Activated T-helper 1 cell treated with anti-CD3 and anti-CD28 coated beads, Interleukin-12 subunit alpha, Interleukin-12 subunit beta, Interleukin-2, Interleukin-4 antibody, amounts not matched to agents 30 ng/mL and 10 ng/mL and 1 ng/mL, durations not matched to agents 14 hours and 24 hours and 36 hours (primary cell): ENCODE data around the gene VCP. TPM values are rescaled to one million over a fixed set of nuclear protein-coding genes. Genes with fewer than 3 reads are reported as not detected.

Source experiments
- DNase-seq: peaks from one replicate; pipeline ENCODE4 v3.0.0; 2021; ENCODE audit warnings: low spot score
- H3K27ac Mint-ChIP-seq: one replicate; pipeline ENCODE4 v1.8.0; 2021; ENCODE audit warnings: mild to moderate bottlenecking, mixed read lengths
- H3K27me3 Mint-ChIP-seq: one replicate; pipeline ENCODE4 v1.8.0; 2022; ENCODE audit warnings: mild to moderate bottlenecking, moderate library complexity, mixed read lengths; ENCODE audit not compliant: insufficient read depth
- H3K36me3 Mint-ChIP-seq: one replicate; pipeline ENCODE4 v1.8.0; 2021; ENCODE audit warnings: low read depth, mixed read lengths
- H3K4me1 Mint-ChIP-seq: one replicate; pipeline ENCODE4 v1.8.0; 2021; ENCODE audit warnings: low read depth, mixed read lengths
- H3K4me3 Mint-ChIP-seq: one replicate; pipeline ENCODE4 v1.8.0; 2021; ENCODE audit warnings: mild to moderate bottlenecking, moderate library complexity, mixed read lengths
- H3K9me3 Mint-ChIP-seq: one replicate; pipeline ENCODE4 v1.8.0; 2021; ENCODE audit warnings: mixed read lengths
- intact Hi-C: fragments of 100-400 bp; cut with micrococcal nuclease; formaldehyde crosslinking; loops from one replicate; pipeline ENCODE4 v1.15.1; 2024
- total RNA-seq: library from RNA; stranded (reverse); gene quantifications from 2 replicates; pipeline ENCODE4 v1.2.3, GENCODE V29; 2022

VCP gene
- total RNA-seq, 1 donor from 2014 or later = 334 TPM

GRCh38 chr9:35051069-35051967, 21.1 kb downstream of the VCP start:
- peaks cover 5% of the 10 kb centered on the region for H3K4me1 Mint-ChIP-seq
- DNase-seq = peak; percentile 29
- peak overlapping the region; percentile 27 for H3K27ac Mint-ChIP-seq
- no peaks in the 10 kb centered on the region for H3K9me3 Mint-ChIP-seq
- H3K4me3 Mint-ChIP-seq = no peak overlapping the region
- peaks cover 39% of the 10 kb centered on the region for H3K36me3 Mint-ChIP-seq
- no peaks in the 10 kb centered on the region for H3K27me3 Mint-ChIP-seq
- intact Hi-C loops = loop anchor here (1.0 to 5.0 kb wide), 4 partner anchors 45 to 291 kb away; partner anchors contain the start of genes DNAJB5 and PIGO

- Mint-ChIP-seq H3K27me3 (no peaks in the 10 kb centered on the region), H3K4me3 (no peak overlapping the region), H3K4me1 (peaks cover 5% of the 10 kb centered on the region), H3K9me3 (no peaks in the 10 kb centered on the region), H3K36me3 (peaks cover 26% of the 10 kb centered on the region), H3K27ac (no peak overlapping the region)
- DNase-seq = no peak
- intact Hi-C loops = no loop called here
Measured at GRCh38 chr9:35048511-35048910, 23.9 kb downstream of the VCP start.

- intact Hi-C loops = no loop called here
- Mint-ChIP-seq H3K4me3 (no peak overlapping the region), H3K27me3 (no peaks in the 10 kb centered on the region), H3K27ac (no peak overlapping the region), H3K9me3 (no peaks in the 10 kb centered on the region), H3K36me3 (peaks cover 30% of the 10 kb centered on the region), H3K4me1 (no peaks in the 10 kb centered on the region)
- DNase-seq = no peak
Measured at GRCh38 chr9:35044071-35044470, 28.4 kb downstream of the VCP start.

- intact Hi-C loops = no loop called here
- DNase-seq = no peak
- Mint-ChIP-seq H3K27ac (no peak overlapping the region), H3K4me3 (no peak overlapping the region), H3K27me3 (no peaks in the 10 kb centered on the region), H3K36me3 (peaks cover 23% of the 10 kb centered on the region), H3K4me1 (no peaks in the 10 kb centered on the region), H3K9me3 (no peaks in the 10 kb centered on the region)
Measured at GRCh38 chr9:35042891-35043545, 29.4 kb downstream of the VCP start.

GRCh38 chr9:35042081-35042604, 30.3 kb downstream of the VCP start:
- H3K36me3 Mint-ChIP-seq = peaks cover 23% of the 10 kb centered on the region
- H3K9me3 Mint-ChIP-seq = no peaks in the 10 kb centered on the region
- H3K27ac Mint-ChIP-seq = no peak overlapping the region
- no peak overlapping the region for H3K4me3 Mint-ChIP-seq
- H3K27me3 Mint-ChIP-seq = no peaks in the 10 kb centered on the region
- intact Hi-C loops = no loop called here
- no peaks in the 10 kb centered on the region for H3K4me1 Mint-ChIP-seq
- DNase-seq = no peak

GRCh38 chr9:35035851-35036701, 36.3 kb downstream of the VCP start:
- Mint-ChIP-seq H3K4me3 (peak overlapping the region; percentile 57), H3K27me3 (no peaks in the 10 kb centered on the region), H3K36me3 (peaks cover 15% of the 10 kb centered on the region), H3K4me1 (peaks cover 6% of the 10 kb centered on the region), H3K9me3 (no peaks in the 10 kb centered on the region), H3K27ac (peak overlapping the region; percentile 56)
- peak; percentile 57 for DNase-seq
- intact Hi-C loops = loop anchor here (2.0 kb wide), 2 partner anchors 35 to 47 kb away; partner anchors contain the start of gene DNAJB5

- intact Hi-C loops = no loop called here
- H3K9me3 Mint-ChIP-seq = no peaks in the 10 kb centered on the region
Measured at GRCh38 chr9:35033101-35033500, 39.3 kb downstream of the VCP start.

GRCh38 chr9:35029852-35030251, 42.6 kb downstream of the VCP start:
- no peak overlapping the region for H3K4me3 Mint-ChIP-seq
- intact Hi-C loops = no loop called here

More at GRCh38 chr9:35033101-35033500, 39.3 kb downstream of the VCP start:
- H3K4me3 Mint-ChIP-seq = no peak overlapping the region
- no peaks in the 10 kb centered on the region for H3K27me3 Mint-ChIP-seq
- peaks cover 5% of the 10 kb centered on the region for H3K36me3 Mint-ChIP-seq
- DNase-seq = no peak
- H3K4me1 Mint-ChIP-seq = peaks cover 9% of the 10 kb centered on the region
- no peak overlapping the region for H3K27ac Mint-ChIP-seq

GRCh38 chr9:35029241-35029640, 43.2 kb downstream of the VCP start:
- Mint-ChIP-seq H3K36me3 (peaks cover 7% of the 10 kb centered on the region), H3K4me3 (no peak overlapping the region), H3K27me3 (no peaks in the 10 kb centered on the region), H3K27ac (no peak overlapping the region), H3K9me3 (no peaks in the 10 kb centered on the region), H3K4me1 (peaks cover 19% of the 10 kb centered on the region)
- DNase-seq = no peak
- intact Hi-C loops = no loop called here

More at GRCh38 chr9:35029852-35030251, 42.6 kb downstream of the VCP start:
- peaks cover 5% of the 10 kb centered on the region for H3K36me3 Mint-ChIP-seq
- no peak for DNase-seq
- H3K9me3 Mint-ChIP-seq = no peaks in the 10 kb centered on the region
- no peaks in the 10 kb centered on the region for H3K27me3 Mint-ChIP-seq
- H3K27ac Mint-ChIP-seq = no peak overlapping the region
- H3K4me1 Mint-ChIP-seq = peaks cover 19% of the 10 kb centered on the region

- Mint-ChIP-seq H3K4me3 (no peak overlapping the region), H3K4me1 (peaks cover 26% of the 10 kb centered on the region), H3K27me3 (no peaks in the 10 kb centered on the region), H3K27ac (no peak overlapping the region), H3K36me3 (peaks cover 10% of the 10 kb centered on the region), H3K9me3 (no peaks in the 10 kb centered on the region)
- intact Hi-C loops = no loop called here
- no peak for DNase-seq
Measured at GRCh38 chr9:35028341-35028740, 44.1 kb downstream of the VCP start.

GRCh38 chr9:35027860-35028259, 44.6 kb downstream of the VCP start:
- Mint-ChIP-seq H3K9me3 (no peaks in the 10 kb centered on the region), H3K4me1 (peaks cover 29% of the 10 kb centered on the region), H3K4me3 (no peak overlapping the region), H3K27me3 (no peaks in the 10 kb centered on the region), H3K36me3 (peaks cover 8% of the 10 kb centered on the region), H3K27ac (no peak overlapping the region)
- intact Hi-C loops = no loop called here
- no peak for DNase-seq

- DNase-seq = no peak
- no peaks in the 10 kb centered on the region for H3K27me3 Mint-ChIP-seq
- no peak overlapping the region for H3K4me3 Mint-ChIP-seq
- intact Hi-C loops = no loop called here
- peaks cover 29% of the 10 kb centered on the region for H3K4me1 Mint-ChIP-seq
- H3K9me3 Mint-ChIP-seq = no peaks in the 10 kb centered on the region
- H3K27ac Mint-ChIP-seq = no peak overlapping the region
- H3K36me3 Mint-ChIP-seq = peaks cover 8% of the 10 kb centered on the region
Measured at GRCh38 chr9:35027374-35027773, 45.1 kb downstream of the VCP start.
